K562 (cell line): Measurements from ENCODE around the gene TASP1.

ENCODE experiments used
- ARID2 ChIP-seq: fragments of 450-650 bp; IDR thresholded peaks from 2 replicates; pipeline ENCODE4 v1.6.1; 2017; ENCODE audit warnings: antibody characterized with exemption, mild to moderate bottlenecking
- CTCF ChIP-seq, 3 experiments: IDR thresholded peaks in 2 of 3; conservative IDR thresholded peaks in 1 of 3; 2 replicates each; pipeline ENCODE4 v1.5.1; 2011 to 2012; ENCODE audit warnings: low read length in 3 of 3, mild to moderate bottlenecking in 3 of 3, control low read depth in 2 of 3, improper control_type of control experiment in 1 of 3, inconsistent platforms in 1 of 3, low read depth in 1 of 3, mixed read lengths in 1 of 3, moderate library complexity in 1 of 3; ENCODE audit not compliant: insufficient read depth in 2 of 3
- CUX1 ChIP-seq: fragments of 200-800 bp; sonication (Bioruptor generic); IDR thresholded peaks from 2 replicates; pipeline ENCODE4 v1.6.1; 2016; ENCODE audit warnings: missing genetic modification characterization, missing compliant biosample characterization
- EZH2 ChIP-seq: IDR thresholded peaks from 2 replicates; pipeline ENCODE4 v1.6.1; 2012; ENCODE audit warnings: low read depth, mild to moderate bottlenecking, inconsistent platforms, low read length, borderline replicate concordance
- KLF10 ChIP-seq: fragments of 250-450 bp; sonication (Bioruptor Pico); IDR thresholded peaks from 2 replicates; pipeline ENCODE4 v1.6.1; 2021; ENCODE audit warnings: matching md5 sums
- MAFG ChIP-seq: fragments of 450-650 bp; conservative IDR thresholded peaks from 2 replicates; pipeline ENCODE4 v1.6.1; 2016; ENCODE audit warnings: missing genetic modification characterization, missing compliant biosample characterization
- MTA3 ChIP-seq: fragments of 450-650 bp; formaldehyde crosslinking; IDR thresholded peaks from 2 replicates; pipeline ENCODE4 v1.6.1; 2017; ENCODE audit warnings: mild to moderate bottlenecking, borderline replicate concordance
- SRSF7 ChIP-seq: fragments of 200-400 bp; formaldehyde crosslinking; optimal IDR thresholded peaks from 2 replicates; pipeline ENCODE3; 2017; ENCODE audit warnings: mild to moderate bottlenecking, low read depth, low read length
- USF1 ChIP-seq: sonication (generic); formaldehyde crosslinking; IDR thresholded peaks from 2 replicates; pipeline ENCODE4 v1.9.0; 2022; ENCODE audit warnings: mild to moderate bottlenecking, missing genetic modification reagents
- ZFP1 ChIP-seq: fragments of 450-650 bp; formaldehyde crosslinking; IDR thresholded peaks from 2 replicates; pipeline ENCODE4 v1.4.0; 2020; ENCODE audit warnings: mild to moderate bottlenecking, mixed read lengths
- ZFPM2 ChIP-seq: fragments of 250-450 bp; sonication (Bioruptor Pico); IDR thresholded peaks from 2 replicates; pipeline ENCODE4 v1.5.1; 2022; ENCODE audit warnings: mild to moderate bottlenecking
- ZNF165 ChIP-seq: fragments of 250-450 bp; sonication (Bioruptor Pico); IDR thresholded peaks from 2 replicates; pipeline ENCODE4 v1.4.0; 2020; ENCODE audit warnings: borderline replicate concordance
- ZNF512 ChIP-seq: IDR thresholded peaks from 2 replicates; pipeline ENCODE4 v1.6.1; 2016; ENCODE audit warnings: missing genetic modification characterization, missing compliant biosample characterization

- TF ChIP-seq ZNF512 (tag) (no peak), CUX1 (CRISPR knock-in tag) (no peak), KLF10 (CRISPR knock-in tag) (no peak), MTA3 (no peak), ZFP1 (CRISPR knock-in tag) (no peak), CTCF (IDR thresholded peaks at IDR 0.05 in 2 of 3, conservative IDR thresholded peaks at IDR 0.05 in 1 of 3; ENCODE audit: insufficient read depth in 2 of 3, low read depth in 1 of 3, low read length in 3 of 3) (no peak), ARID2 (no peak), ZNF165 (CRISPR knock-in tag) (no peak), EZH2 (no peak), MAFG (tag) (no peak), ZFPM2 (no peak), USF1 (CRISPR knock-in tag) (no peak), SRSF7 (no peak)
These were observed 191.1 kb downstream of the TASP1 start for GRCh38 chr20:13447385-13448180.
